HG03442 (cell line): ENCODE measurements around the gene TDO2.
"Not testable (repeated sequence)": the region's sequence is repeated elsewhere in the genome, so short reads cannot be mapped to it uniquely, and the experiment has no call there.

Source experiments
- ATAC-seq: cut with Tn5 transposase; IDR thresholded peaks from one replicate; pipeline ENCODE4 v1.9.1; 2021; ENCODE audit warnings: mild to moderate bottlenecking, moderate library complexity; ENCODE audit not compliant: unreplicated experiment

TDO2 gene

GRCh38 chr4:155906554-155907247, 3.2 kb downstream of the TDO2 start:
- ATAC-seq: no peak

GRCh38 chr4:155907556-155907955, 4.1 kb downstream of the TDO2 start:
- no peak for ATAC-seq

GRCh38 chr4:155908187-155909139, 5.0 kb downstream of the TDO2 start:
- peak; percentile 58 for ATAC-seq

- no peak for ATAC-seq
Observed at GRCh38 chr4:155909615-155910226, 6.2 kb downstream of the TDO2 start.

GRCh38 chr4:155911905-155912304, 8.4 kb downstream of the TDO2 start:
- no peak for ATAC-seq

GRCh38 chr4:155914782-155915181, 11.3 kb downstream of the TDO2 start:
- ATAC-seq: no peak

GRCh38 chr4:155921597-155921996, 18.1 kb downstream of the TDO2 start:
- no peak for ATAC-seq

GRCh38 chr4:155924637-155925036, 21.1 kb downstream of the TDO2 start:
- no peak for ATAC-seq

GRCh38 chr4:155929833-155930232, 26.3 kb downstream of the TDO2 start:
- ATAC-seq: no peak

- ATAC-seq: no peak
Observed at GRCh38 chr4:155930330-155930729, 26.8 kb downstream of the TDO2 start.

- no peak for ATAC-seq
Observed at GRCh38 chr4:155931634-155932033, 28.1 kb downstream of the TDO2 start.

GRCh38 chr4:155934634-155935033, 31.1 kb downstream of the TDO2 start:
- not testable (repeated sequence) for ATAC-seq

- no peak for ATAC-seq
Observed at GRCh38 chr4:155935389-155935986, 32.0 kb downstream of the TDO2 start.

GRCh38 chr4:155941085-155941790, 37.7 kb downstream of the TDO2 start:
- no peak for ATAC-seq

- ATAC-seq: no peak
Observed at GRCh38 chr4:155941820-155942219, 38.3 kb downstream of the TDO2 start.

- no peak for ATAC-seq
Observed at GRCh38 chr4:155943605-155944291, 40.3 kb downstream of the TDO2 start.

- ATAC-seq: no peak
Observed at GRCh38 chr4:155944516-155944915, 41.0 kb downstream of the TDO2 start.

GRCh38 chr4:155946486-155946885, 43.0 kb downstream of the TDO2 start:
- no peak for ATAC-seq

- ATAC-seq: no peak
Observed at GRCh38 chr4:155948541-155948940, 45.0 kb downstream of the TDO2 start.

GRCh38 chr4:155950461-155950860, 47.0 kb downstream of the TDO2 start:
- no peak for ATAC-seq
